ENCODE results near the gene LPAR5.

The LPAR5 gene

DNA sequence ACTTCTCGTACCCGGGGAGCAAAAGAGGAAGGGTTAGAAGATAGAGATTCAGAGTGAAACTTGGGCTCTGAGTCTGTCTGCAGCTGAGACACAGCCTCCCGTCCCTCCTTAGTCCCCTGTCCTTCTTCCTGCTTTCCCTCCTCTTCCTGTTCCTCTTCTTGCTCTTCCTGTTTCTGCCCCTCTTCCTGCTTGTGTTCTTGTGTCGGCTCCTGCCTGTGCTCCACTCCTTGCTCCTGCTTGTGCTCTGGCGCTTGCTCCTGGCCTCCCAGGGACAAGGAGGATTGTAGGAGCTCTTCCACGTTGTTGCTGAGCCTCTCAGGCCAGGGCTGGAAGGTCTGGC is 8.5 kb upstream of the LPAR5 start:
- WGBS: 68% methylated on average over 6 of the region's 6 CpGs

DNA sequence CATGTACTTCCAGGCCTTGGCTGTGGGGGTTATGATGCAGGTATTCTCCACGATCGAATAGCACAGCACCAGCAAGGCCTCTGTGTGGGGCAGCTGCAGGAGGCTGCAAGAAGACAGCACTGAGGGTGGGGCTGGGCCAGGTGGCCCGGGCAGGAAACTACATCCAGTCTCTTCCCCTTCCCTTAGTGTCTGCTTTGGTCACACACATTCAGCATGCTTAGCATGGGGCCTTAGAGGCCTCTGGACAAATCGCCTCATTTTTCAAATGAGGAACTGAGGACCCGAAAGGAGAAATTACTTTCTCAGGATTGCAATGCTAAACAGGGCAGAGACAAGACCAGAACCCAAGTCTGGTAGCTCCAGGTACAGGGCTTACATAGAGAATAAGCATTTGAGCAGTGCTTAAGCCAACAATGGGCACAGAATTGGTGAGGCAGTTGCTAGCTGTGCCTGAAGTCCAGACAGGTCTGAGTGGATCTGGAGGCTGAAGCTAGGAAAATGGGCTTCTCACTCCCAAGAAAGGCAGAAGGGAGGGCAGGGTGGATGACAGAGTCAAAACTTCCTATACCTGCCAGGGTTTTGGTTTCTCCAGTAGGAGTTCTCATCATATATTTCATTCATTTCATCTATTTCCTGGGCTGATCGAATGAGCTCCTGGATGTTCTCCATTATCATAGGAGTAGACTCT is 8.0 kb upstream of the LPAR5 start:
- H3K27ac ChIP-seq (ENCODE audit: low read length, poor library complexity, severe bottlenecking): no peak overlapping the region
- 83% methylated on average over 5 of the region's 6 CpGs for WGBS
- H3K27me3 ChIP-seq (ENCODE audit: control insufficient read depth in 1 of 2, insufficient read depth in 1 of 2, low read length in 2 of 2): peaks cover 9 to 32% of the 10 kb centered on the region in 2 experiments
- no peak overlapping the region for H2AK5ac ChIP-seq (ENCODE audit: low read length, severe bottlenecking)
- H3K4me2 ChIP-seq (ENCODE audit: low read length, poor library complexity, severe bottlenecking): no peak overlapping the region
- peaks cover 8 to 27% of the 10 kb centered on the region in 2 experiments for H3K36me3 ChIP-seq (ENCODE audit: control insufficient read depth in 1 of 2, insufficient read depth in 2 of 2, low read depth in 1 of 2, low read length in 2 of 2)
- H2BK5ac ChIP-seq (ENCODE audit: low read depth, low read length, poor library complexity, severe bottlenecking): no peak overlapping the region
- H2BK12ac ChIP-seq (ENCODE audit: low read length in 2 of 2): no peak overlapping the region
- no peak overlapping the region for H2BK120ac ChIP-seq (ENCODE audit: low read depth, low read length)
- H4K91ac ChIP-seq (ENCODE audit: low read length): no peak overlapping the region
- H3K4me1 ChIP-seq (ENCODE audit: control insufficient read depth, insufficient read depth, low read depth, low read length): no peaks in the 10 kb centered on the region
- peaks cover 40% of the 10 kb centered on the region for H3K9me3 ChIP-seq (ENCODE audit: control insufficient read depth, low read length)
- H3K9ac ChIP-seq (ENCODE audit: low read length): no peak overlapping the region
- H3K14ac ChIP-seq (ENCODE audit: low read length in 2 of 2): no peak overlapping the region
- no peak overlapping the region for H3K4ac ChIP-seq (ENCODE audit: low read depth in 1 of 2, low read length in 2 of 2)
- no peak overlapping the region for H3K18ac ChIP-seq (ENCODE audit: low read depth in 1 of 2, low read length in 2 of 2)
- DNase-seq: no peak
- no peak overlapping the region for H4K8ac ChIP-seq (ENCODE audit: low read length)
- H3K23ac ChIP-seq (ENCODE audit: low read length in 2 of 2): no peak overlapping the region
- H3K4me3 ChIP-seq (ENCODE audit: insufficient read depth in 1 of 2, low read depth in 1 of 2, low read length in 2 of 2): peak overlapping the region in 1 of 2 experiments; percentile 12
- no peak overlapping the region for H2BK15ac ChIP-seq (ENCODE audit: low read depth, poor library complexity, severe bottlenecking)
- H2AFZ ChIP-seq (ENCODE audit: low read depth, low read length): no peak overlapping the region
- H3K79me1 ChIP-seq (replicated peaks; ENCODE audit: low read length, poor library complexity, severe bottlenecking): no peaks in the 10 kb centered on the region

More for the DNA sequence above, 8.5 kb upstream of the LPAR5 start:
- Histone ChIP-seq H3K27me3 (ENCODE audit: control insufficient read depth in 1 of 2, insufficient read depth in 1 of 2, low read length in 2 of 2) (peaks cover 9 to 27% of the 10 kb centered on the region in 2 experiments), H3K9ac (ENCODE audit: low read length) (no peak overlapping the region), H2BK5ac (ENCODE audit: low read depth, low read length, poor library complexity, severe bottlenecking) (no peak overlapping the region), H3K14ac (ENCODE audit: low read length in 2 of 2) (no peak overlapping the region), H3K18ac (ENCODE audit: low read depth in 1 of 2, low read length in 2 of 2) (no peak overlapping the region), H3K9me3 (ENCODE audit: control insufficient read depth, low read length) (peaks cover 40% of the 10 kb centered on the region), H2AFZ (ENCODE audit: low read depth, low read length) (no peak overlapping the region), H4K91ac (ENCODE audit: low read length) (no peak overlapping the region), H3K23ac (ENCODE audit: low read length in 2 of 2) (no peak overlapping the region), H2BK12ac (ENCODE audit: low read length in 2 of 2) (no peak overlapping the region), H3K27ac (ENCODE audit: low read length, poor library complexity, severe bottlenecking) (no peak overlapping the region), H2AK5ac (ENCODE audit: low read length, severe bottlenecking) (no peak overlapping the region), H2BK120ac (ENCODE audit: low read depth, low read length) (no peak overlapping the region), H3K4ac (ENCODE audit: low read depth in 1 of 2, low read length in 2 of 2) (no peak overlapping the region), H3K4me3 (ENCODE audit: insufficient read depth in 1 of 2, low read depth in 1 of 2, low read length in 2 of 2) (no peak overlapping the region), H3K4me2 (ENCODE audit: low read length, poor library complexity, severe bottlenecking) (no peak overlapping the region), H3K36me3 (ENCODE audit: control insufficient read depth in 1 of 2, insufficient read depth in 2 of 2, low read depth in 1 of 2, low read length in 2 of 2) (peaks cover 8 to 31% of the 10 kb centered on the region in 2 experiments), H3K4me1 (ENCODE audit: control insufficient read depth, insufficient read depth, low read depth, low read length) (no peaks in the 10 kb centered on the region), H4K8ac (ENCODE audit: low read length) (no peak overlapping the region), H3K79me1 (replicated peaks; ENCODE audit: low read length, poor library complexity, severe bottlenecking) (no peaks in the 10 kb centered on the region), H2BK15ac (ENCODE audit: low read depth, poor library complexity, severe bottlenecking) (no peak overlapping the region)
- DNase-seq: no peak

DNA sequence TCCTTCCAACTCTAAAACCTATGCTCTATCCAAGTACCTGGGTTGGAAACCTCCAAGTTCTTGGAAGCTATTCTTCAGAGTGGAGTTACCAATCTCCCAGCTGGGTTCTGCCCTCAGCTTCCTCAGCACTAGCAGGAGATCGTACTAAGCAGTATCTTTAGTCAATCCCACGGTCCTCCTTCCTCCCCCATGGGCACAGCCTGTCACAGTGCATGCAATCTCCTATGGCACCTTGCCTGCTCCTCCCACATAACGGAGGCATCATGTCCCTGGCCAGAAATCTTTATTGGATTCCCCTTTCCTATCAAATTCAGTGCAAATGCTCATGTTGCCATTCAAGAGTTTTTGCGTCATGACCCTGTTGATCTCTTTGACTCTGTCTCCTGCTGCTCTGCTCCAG is 5.4 kb upstream of the LPAR5 start:
- no peak overlapping the region for H2AFZ ChIP-seq (ENCODE audit: low read depth, low read length)
- DNase-seq: no peak
- WGBS: 60% methylated on average over 4 of the region's 4 CpGs

DNA sequence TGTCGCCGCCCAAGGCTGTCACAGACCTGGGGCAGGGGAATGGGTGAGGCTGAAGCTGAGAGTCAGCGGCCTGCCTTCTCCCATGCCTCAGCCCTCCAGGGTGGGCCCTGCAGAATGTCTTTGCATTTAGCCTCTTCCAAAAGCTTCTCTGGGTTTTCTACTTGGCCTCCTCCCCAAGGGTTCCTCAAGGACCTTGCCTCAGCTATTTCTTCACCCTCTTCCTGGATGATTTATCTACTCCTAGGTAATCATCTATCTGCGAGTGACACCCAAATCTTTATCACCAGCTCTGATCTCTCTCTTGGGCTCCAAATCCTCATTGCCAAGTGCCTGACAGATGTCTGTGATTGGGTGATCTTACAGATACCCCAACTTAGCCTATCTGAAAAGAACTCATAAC is 4.7 kb upstream of the LPAR5 start:
- no peak overlapping the region for H3K27ac ChIP-seq (ENCODE audit: low read length, poor library complexity, severe bottlenecking)
- no peak overlapping the region for H3K18ac ChIP-seq (ENCODE audit: low read depth in 1 of 2, low read length in 2 of 2)
- H3K4ac ChIP-seq (ENCODE audit: low read depth in 1 of 2, low read length in 2 of 2): no peak overlapping the region
- H2BK120ac ChIP-seq (ENCODE audit: low read depth, low read length): no peak overlapping the region
- no peak overlapping the region for H3K23ac ChIP-seq (ENCODE audit: low read length in 2 of 2)
- H3K4me1 ChIP-seq (ENCODE audit: control insufficient read depth, insufficient read depth, low read depth, low read length): peaks cover 8% of the 10 kb centered on the region
- H3K36me3 ChIP-seq (ENCODE audit: control insufficient read depth in 1 of 2, insufficient read depth in 2 of 2, low read depth in 1 of 2, low read length in 2 of 2): peaks cover 0 to 3% of the 10 kb centered on the region in 2 experiments
- no peaks in the 10 kb centered on the region for H3K79me1 ChIP-seq (replicated peaks; ENCODE audit: low read length, poor library complexity, severe bottlenecking)
- no peak overlapping the region for H2AFZ ChIP-seq (ENCODE audit: low read depth, low read length)
- no peak overlapping the region for H2AK5ac ChIP-seq (ENCODE audit: low read length, severe bottlenecking)
- H3K4me2 ChIP-seq (ENCODE audit: low read length, poor library complexity, severe bottlenecking): no peak overlapping the region
- H2BK12ac ChIP-seq (ENCODE audit: low read length in 2 of 2): no peak overlapping the region
- DNase-seq: no peak
- no peak overlapping the region for H3K14ac ChIP-seq (ENCODE audit: low read length in 2 of 2)
- H3K9ac ChIP-seq (ENCODE audit: low read length): no peak overlapping the region
- H3K9me3 ChIP-seq (ENCODE audit: control insufficient read depth, low read length): peaks cover 40% of the 10 kb centered on the region
- no peak overlapping the region for H3K4me3 ChIP-seq (ENCODE audit: insufficient read depth in 1 of 2, low read depth in 1 of 2, low read length in 2 of 2)
- WGBS: 73% methylated on average over 4 of the region's 4 CpGs
- peaks cover 9 to 41% of the 10 kb centered on the region in 2 experiments for H3K27me3 ChIP-seq (ENCODE audit: control insufficient read depth in 1 of 2, insufficient read depth in 1 of 2, low read length in 2 of 2)
- H2BK15ac ChIP-seq (ENCODE audit: low read depth, poor library complexity, severe bottlenecking): no peak overlapping the region
- H4K91ac ChIP-seq (ENCODE audit: low read length): no peak overlapping the region
- no peak overlapping the region for H2BK5ac ChIP-seq (ENCODE audit: low read depth, low read length, poor library complexity, severe bottlenecking)
- H4K8ac ChIP-seq (ENCODE audit: low read length): no peak overlapping the region

More for the DNA sequence above, 5.4 kb upstream of the LPAR5 start:
- Histone ChIP-seq H4K91ac (ENCODE audit: low read length) (no peak overlapping the region), H3K27ac (ENCODE audit: low read length, poor library complexity, severe bottlenecking) (no peak overlapping the region), H3K27me3 (ENCODE audit: control insufficient read depth in 1 of 2, insufficient read depth in 1 of 2, low read length in 2 of 2) (peaks cover 9 to 39% of the 10 kb centered on the region in 2 experiments), H4K8ac (ENCODE audit: low read length) (no peak overlapping the region), H3K4me2 (ENCODE audit: low read length, poor library complexity, severe bottlenecking) (no peak overlapping the region), H3K36me3 (ENCODE audit: control insufficient read depth in 1 of 2, insufficient read depth in 2 of 2, low read depth in 1 of 2, low read length in 2 of 2) (peaks cover 0 to 3% of the 10 kb centered on the region in 2 experiments), H3K23ac (ENCODE audit: low read length in 2 of 2) (no peak overlapping the region), H3K14ac (ENCODE audit: low read length in 2 of 2) (no peak overlapping the region), H2BK15ac (ENCODE audit: low read depth, poor library complexity, severe bottlenecking) (no peak overlapping the region), H3K9ac (ENCODE audit: low read length) (no peak overlapping the region), H3K18ac (ENCODE audit: low read depth in 1 of 2, low read length in 2 of 2) (no peak overlapping the region), H3K4me1 (ENCODE audit: control insufficient read depth, insufficient read depth, low read depth, low read length) (peaks cover 3% of the 10 kb centered on the region), H2BK120ac (ENCODE audit: low read depth, low read length) (no peak overlapping the region), H2AK5ac (ENCODE audit: low read length, severe bottlenecking) (no peak overlapping the region), H3K9me3 (ENCODE audit: control insufficient read depth, low read length) (peaks cover 40% of the 10 kb centered on the region), H2BK12ac (ENCODE audit: low read length in 2 of 2) (no peak overlapping the region), H3K4ac (ENCODE audit: low read depth in 1 of 2, low read length in 2 of 2) (no peak overlapping the region), H3K4me3 (ENCODE audit: insufficient read depth in 1 of 2, low read depth in 1 of 2, low read length in 2 of 2) (no peak overlapping the region), H3K79me1 (replicated peaks; ENCODE audit: low read length, poor library complexity, severe bottlenecking) (no peaks in the 10 kb centered on the region), H2BK5ac (ENCODE audit: low read depth, low read length, poor library complexity, severe bottlenecking) (no peak overlapping the region)
